HCT116 (cell line): ENCODE measurements around the gene SUGP1. TPM values are rescaled to one million over a fixed set of nuclear protein-coding genes. Genes with fewer than 3 reads are reported as not detected.

Experiments
- ATAC-seq: fragments of 200-7000 bp; cut with Tn5 transposase; 2 replicates; pipeline ENCODE4 v1.9.1; 2020; ENCODE audit warnings: mild to moderate bottlenecking, moderate library complexity
- BruUV-seq: library from RNA; stranded (reverse); fragments of 400-500 nt; replicated peaks from 2 replicates; lab custom pipeline; 2021; lab: Mats Ljungman, UMichigan
- CTCF ChIA-PET: fragments of 300-600 bp; sonication (Branson Sonifier 250); formaldehyde crosslinking; loops from one replicate; lab custom pipeline; 2021; ENCODE audit warnings: antibody characterized with exemption; lab: Charles Lee
- POLR2A ChIA-PET: fragments of 300-600, 350-600 bp; sonication (Branson Sonifier 250); formaldehyde crosslinking; loops from one replicate; lab custom pipeline; 2021; ENCODE audit warnings: antibody characterized with exemption; lab: Charles Lee
- RAD21 ChIA-PET, 2 experiments: fragments of 300-600 bp; sonication (Branson Sonifier 250); formaldehyde crosslinking; loops; one replicate each; lab custom pipeline; 2023; ENCODE audit warnings: low total read pairs in 2 of 2; ENCODE audit not compliant: uncharacterized antibody in 2 of 2, unreplicated experiment in 2 of 2, low non-redundant PET in 1 of 2; lab: Charles Lee
- DNase-seq: peaks from one replicate; pipeline ENCODE4 v3.0.0-alpha.2; 2010; ENCODE audit warnings: low read depth, low spot score
- H2AFZ ChIP-seq: fragments of 200-600 bp; shearing (Covaris generic), sonication (generic); 2 replicates; pipeline ENCODE4 v1.6.1; 2017; ENCODE audit warnings: low read depth, mixed run types, mixed read lengths, antibody characterized with exemption, low read length; ENCODE audit not compliant: poor library complexity, severe bottlenecking
- H3K27ac ChIP-seq: 2 replicates; pipeline ENCODE4 v1.5.1; 2012; ENCODE audit warnings: low read depth, low read length
- H3K27me3 ChIP-seq: fragments of 200-600 bp; sonication (generic); 2 replicates; pipeline ENCODE4 v1.6.1; 2016; ENCODE audit warnings: mixed run types, low read length, mixed read lengths; ENCODE audit not compliant: insufficient read depth
- H3K36me3 ChIP-seq, 2 experiments: fragments of 200-500 bp in 1 of 2; fragments of 200-600 bp in 1 of 2; sonication (Bioruptor generic) in 1 of 2; sonication (generic) in 1 of 2; 2 replicates each; pipeline versions ENCODE4 v1.5.1 to v1.6.1; 2014 to 2016; ENCODE audit warnings: low read length in 2 of 2, inconsistent platforms in 1 of 2, mixed read lengths in 1 of 2, mixed run types in 1 of 2; ENCODE audit not compliant: insufficient read depth in 2 of 2, control insufficient read depth in 1 of 2
- H3K4me1 ChIP-seq, 2 experiments: fragments of 200-600 bp in 1 of 2; sonication (generic) in 1 of 2; 2 replicates each; pipeline versions ENCODE4 v1.5.1 to v1.6.1; 2012 to 2017; ENCODE audit warnings: low read length in 2 of 2, inconsistent platforms in 1 of 2, mild to moderate bottlenecking in 1 of 2, mixed read lengths in 1 of 2, mixed run types in 1 of 2, moderate library complexity in 1 of 2; ENCODE audit not compliant: insufficient read depth in 2 of 2, control insufficient read depth in 1 of 2
- H3K4me2 ChIP-seq: fragments of 200-600 bp; sonication (generic); 2 replicates; pipeline ENCODE4 v1.6.1; 2017; ENCODE audit warnings: mixed run types, low read length, mixed read lengths
- H3K4me3 ChIP-seq, 2 experiments: fragments of 200-600 bp in 1 of 2; sonication (generic) in 1 of 2; replicated peaks in 1 of 2; 2 replicates each; pipeline ENCODE4 v1.5.1; 2011 to 2016; ENCODE audit warnings: low read length in 2 of 2, control low read depth in 1 of 2, low read depth in 1 of 2, mild to moderate bottlenecking in 1 of 2, mixed read lengths in 1 of 2, mixed run types in 1 of 2
- H3K79me2 ChIP-seq: fragments of 200-600 bp; sonication (generic); 2 replicates; pipeline ENCODE4 v1.6.1; 2017; ENCODE audit warnings: mild to moderate bottlenecking, mixed run types, low read length, moderate library complexity, mixed read lengths; ENCODE audit not compliant: insufficient read depth
- H3K9ac ChIP-seq: fragments of 200-600 bp; sonication (generic); 2 replicates; pipeline ENCODE4 v1.6.1; 2016; ENCODE audit warnings: low read length, mixed read lengths
- H3K9me2 ChIP-seq: fragments of 200-600 bp; sonication (generic), shearing (Covaris generic); 2 replicates; pipeline ENCODE4 v1.6.1; 2017; ENCODE audit warnings: mixed run types, mild to moderate bottlenecking, moderate library complexity; ENCODE audit not compliant: insufficient read depth
- H3K9me3 ChIP-seq, 2 experiments: fragments of 200-500 bp in 1 of 2; fragments of 200-600 bp in 1 of 2; sonication (Bioruptor generic) in 1 of 2; sonication (generic) in 1 of 2; 2 replicates each; pipeline ENCODE4 v1.6.1; 2014 to 2017; ENCODE audit warnings: low read length in 2 of 2, mixed read lengths in 2 of 2, inconsistent platforms in 1 of 2, low read depth in 1 of 2, mild to moderate bottlenecking in 1 of 2, mixed run types in 1 of 2, moderate library complexity in 1 of 2; ENCODE audit not compliant: control insufficient read depth in 1 of 2, insufficient read depth in 1 of 2
- H4K20me1 ChIP-seq: fragments of 200-600 bp; sonication (generic), shearing (Covaris generic); 2 replicates; pipeline ENCODE4 v1.6.1; 2017; ENCODE audit warnings: mixed run types, mild to moderate bottlenecking, moderate library complexity; ENCODE audit not compliant: insufficient read depth
- ATF3 ChIP-seq: IDR thresholded peaks from 2 replicates; pipeline ENCODE4 v1.6.1; 2012
- CEBPB ChIP-seq: IDR thresholded peaks from 2 replicates; pipeline ENCODE4 v1.6.1; 2012; ENCODE audit warnings: low read depth
- EGR1 ChIP-seq: IDR thresholded peaks from 2 replicates; pipeline ENCODE4 v1.6.1; 2012; ENCODE audit warnings: low read depth
- EZH2 ChIP-seq: fragments of 200-600 bp; sonication (generic); IDR thresholded peaks from 2 replicates; pipeline ENCODE4 v1.6.1; 2017; ENCODE audit warnings: antibody characterized with exemption, mixed run types
- EZH2phosphoT487 ChIP-seq: fragments of 200-600 bp; IDR thresholded peaks from 2 replicates; pipeline ENCODE4 v1.6.1; 2018; ENCODE audit warnings: antibody characterized with exemption, borderline replicate concordance
- FOSL1 ChIP-seq: IDR thresholded peaks from 2 replicates; pipeline ENCODE4 v1.6.1; 2012; ENCODE audit warnings: low read depth
- JUND ChIP-seq: IDR thresholded peaks from 2 replicates; pipeline ENCODE4 v1.6.1; 2012
- MAX ChIP-seq: IDR thresholded peaks from 2 replicates; pipeline ENCODE4 v1.6.1; 2012
- POLR2A ChIP-seq: IDR thresholded peaks from 2 replicates; pipeline ENCODE4 v1.7.0; 2011; ENCODE audit warnings: borderline replicate concordance; ENCODE audit not compliant: insufficient read depth, insufficient read length; ENCODE audit errors: extremely low read depth
- RAD21 ChIP-seq: IDR thresholded peaks from 2 replicates; pipeline ENCODE4 v1.6.1; 2012; ENCODE audit warnings: low read depth, mild to moderate bottlenecking
- SP1 ChIP-seq: IDR thresholded peaks from 2 replicates; pipeline ENCODE4 v1.6.1; 2012; ENCODE audit warnings: low read depth
- SRF ChIP-seq: IDR thresholded peaks from 2 replicates; pipeline ENCODE4 v1.6.1; 2012; ENCODE audit warnings: low read depth
- TCF7L2 ChIP-seq: IDR thresholded peaks from 2 replicates; pipeline ENCODE4 v1.7.0; 2011; ENCODE audit warnings: borderline replicate concordance, inconsistent platforms; ENCODE audit not compliant: insufficient read depth, insufficient read length; ENCODE audit errors: extremely low read depth
- YY1 ChIP-seq: IDR thresholded peaks from 2 replicates; pipeline ENCODE4 v1.6.1; 2011; ENCODE audit warnings: low read length, low read depth, moderate library complexity, mild to moderate bottlenecking; ENCODE audit not compliant: insufficient replicate concordance; ENCODE audit errors: extremely low read depth
- ZBTB33 ChIP-seq: IDR thresholded peaks from 2 replicates; pipeline ENCODE4 v1.6.1; 2011; ENCODE audit warnings: mild to moderate bottlenecking, low read length, moderate library complexity; ENCODE audit not compliant: insufficient replicate concordance; ENCODE audit errors: extremely low read depth
- ZFX ChIP-seq: fragments of 450-650 bp; IDR thresholded peaks from 2 replicates; pipeline ENCODE4 v1.6.1; 2017
- intact Hi-C: fragments of 100-400 bp; cut with micrococcal nuclease; formaldehyde crosslinking; loops from 2 replicates; pipeline ENCODE4 v1.10.0; 2022
- total RNA-seq: library from RNA; stranded (reverse); gene quantifications from one replicate; pipeline ENCODE4 v1.2.1, GENCODE V29; 2021; ENCODE audit not compliant: unreplicated experiment

Gene SUGP1
- total RNA-seq, 1 experiment from 2014 or later, result 47.6 TPM

GRCh38 chr19:19336597-19336996 is 16.3 kb upstream of the SUGP1 start:
- DNase-seq (no peak), ATAC-seq (no peak)
- no peaks in the 10 kb centered on the region for H3K9me2 ChIP-seq
- H3K4me1 ChIP-seq, result no peaks in the 10 kb centered on the region
- intact Hi-C loops, result no loop called here
- ChIA-PET POLR2A (no interaction called here), CTCF (no interaction called here), RAD21 (no interaction called here)
- H3K27me3 ChIP-seq, result no peaks in the 10 kb centered on the region
- no peak overlapping the region for H3K27ac ChIP-seq
- H3K36me3 ChIP-seq, result peaks cover 10 to 14% of the 10 kb centered on the region in 2 experiments; a peak in 3 of 4 replicates
- BruUV-seq, result no TSS peak
- H3K9me3 ChIP-seq, result no peaks in the 10 kb centered on the region
- H2AFZ ChIP-seq, result no peak overlapping the region
- no peaks in the 10 kb centered on the region for H4K20me1 ChIP-seq
- no peak overlapping the region for H3K9ac ChIP-seq
- no peaks in the 10 kb centered on the region; the same call in 1 of the 2 replicates for H3K79me2 ChIP-seq
- no peak overlapping the region for H3K4me2 ChIP-seq
- no peak overlapping the region for H3K4me3 ChIP-seq
- TF ChIP-seq TCF7L2 (no peak), EZH2 (no peak), JUND (no peak), RAD21 (no peak), ATF3 (no peak), SP1 (no peak), ZBTB33 (no peak), YY1 (no peak), SRF (no peak), CEBPB (no peak), FOSL1 (no peak), MAX (no peak), EZH2phosphoT487 (no peak), ZFX (no peak), EGR1 (no peak), POLR2A (no peak)
